ENCODE results near the gene FAM50B.
A peak's percentile ranks its signal among the peaks of the same experiment; 100 is the strongest.

- TF ChIP-seq EGR1 (IDR thresholded peaks at IDR 0.05) = peak; percentile 68
- no peak for TF ChIP-seq RAD21 (IDR thresholded peaks at IDR 0.05; ENCODE audit: low read depth)
- TF ChIP-seq CEBPB (IDR thresholded peaks at IDR 0.05) = no peak
- TF ChIP-seq MAX (IDR thresholded peaks at IDR 0.05) = no peak
- no peak for TF ChIP-seq TAF1 (IDR thresholded peaks at IDR 0.05; ENCODE audit: low read depth)
These were observed 46.1 kb downstream of the FAM50B start for GRCh38 chr6:3895312-3895653.

Data from Ishikawa (cell line).